IMR-90 (cell line): ENCODE measurements around the gene USP14. TPM values are rescaled to one million over a fixed set of nuclear protein-coding genes. Genes with fewer than 3 reads are reported as not detected.

ENCODE experiments used
- ATAC-seq: fragments of 200-7000 bp; cut with Tn5 transposase; 2 replicates; pipeline ENCODE4 v1.9.1; 2020; ENCODE audit warnings: low read depth, mild to moderate bottlenecking, moderate library complexity
- BruUV-seq: library from RNA; stranded (reverse); fragments of 400-500 nt; replicated peaks from 2 replicates; lab custom pipeline; 2021; lab: Mats Ljungman, UMichigan
- CTCF ChIA-PET: fragments of 300-600 bp; formaldehyde crosslinking; extraction: SDS; loops from one replicate; lab custom pipeline; 2021; ENCODE audit warnings: antibody characterized with exemption; lab: Yijun Ruan, JAX
- POLR2A ChIA-PET: fragments of 300-600 bp; sonication (Branson Sonifier 250); formaldehyde crosslinking; loops from one replicate; lab custom pipeline; 2022; ENCODE audit warnings: antibody characterized with exemption; ENCODE audit not compliant: unreplicated experiment; lab: Charles Lee
- DNase-seq: peaks from one replicate; pipeline ENCODE4 v3.0.0; 2013
- H2AFZ ChIP-seq: replicated peaks from 2 replicates; pipeline ENCODE3; 2013; ENCODE audit warnings: low read length, mild to moderate bottlenecking; ENCODE audit not compliant: poor library complexity
- H2AK5ac ChIP-seq: 2 replicates; pipeline ENCODE4 v1.6.1; 2013; ENCODE audit warnings: low read depth, low read length, inconsistent platforms
- H2AK9ac ChIP-seq: replicated peaks from 2 replicates; pipeline ENCODE3; 2013; ENCODE audit warnings: mild to moderate bottlenecking, low read depth, low read length, moderate library complexity; ENCODE audit not compliant: poor library complexity
- H2BK120ac ChIP-seq: 2 replicates; pipeline ENCODE4 v1.6.1; 2013; ENCODE audit warnings: low read depth, low read length, inconsistent platforms
- H2BK15ac ChIP-seq: 3 replicates; pipeline ENCODE4 v1.6.1; 2013; ENCODE audit warnings: low read depth, low read length, inconsistent platforms
- H2BK20ac ChIP-seq: 2 replicates; pipeline ENCODE4 v1.6.1; 2013; ENCODE audit warnings: low read depth, mild to moderate bottlenecking, inconsistent platforms, low read length, moderate library complexity
- H2BK5ac ChIP-seq: 2 replicates; pipeline ENCODE4 v1.6.1; 2013; ENCODE audit warnings: mild to moderate bottlenecking, low read depth, low read length, inconsistent platforms; ENCODE audit not compliant: poor library complexity, severe bottlenecking
- H3K14ac ChIP-seq: replicated peaks from 2 replicates; pipeline ENCODE4 v1.6.1; 2013; ENCODE audit warnings: low read depth, low read length, inconsistent platforms
- H3K18ac ChIP-seq: 2 replicates; pipeline ENCODE4 v1.6.1; 2013; ENCODE audit warnings: low read depth, low read length, control low read depth
- H3K23ac ChIP-seq: 2 replicates; pipeline ENCODE4 v1.6.1; 2013; ENCODE audit warnings: low read depth, low read length, inconsistent platforms
- H3K27ac ChIP-seq: 2 replicates; pipeline ENCODE4 v1.5.1; 2013; ENCODE audit warnings: mild to moderate bottlenecking, control low read depth, low read length; ENCODE audit not compliant: insufficient read depth
- H3K27me3 ChIP-seq: 2 replicates; pipeline ENCODE4 v1.6.1; 2013; ENCODE audit warnings: low read length; ENCODE audit not compliant: control insufficient read depth, insufficient read depth
- H3K36me3 ChIP-seq: 2 replicates; pipeline ENCODE4 v1.6.1; 2013; ENCODE audit warnings: low read length, mixed read lengths; ENCODE audit not compliant: control insufficient read depth, insufficient read depth
- H3K4ac ChIP-seq: 2 replicates; pipeline ENCODE4 v1.6.1; 2013; ENCODE audit warnings: low read depth, low read length, inconsistent platforms
- H3K4me1 ChIP-seq: 2 replicates; pipeline ENCODE4 v1.6.1; 2013; ENCODE audit warnings: low read length, mixed read lengths; ENCODE audit not compliant: control insufficient read depth, insufficient read depth
- H3K4me2 ChIP-seq: 2 replicates; pipeline ENCODE4 v1.6.1; 2013; ENCODE audit warnings: low read depth, mild to moderate bottlenecking, control low read depth, low read length, moderate library complexity
- H3K4me3 ChIP-seq: 2 replicates; pipeline ENCODE4 v1.5.1; 2013; ENCODE audit warnings: low read depth, mild to moderate bottlenecking, control low read depth, low read length, moderate library complexity; ENCODE audit not compliant: insufficient read depth
- H3K56ac ChIP-seq: 2 replicates; pipeline ENCODE4 v1.6.1; 2013; ENCODE audit warnings: low read length, inconsistent platforms; ENCODE audit not compliant: insufficient read depth; ENCODE audit errors: extremely low read depth
- H3K79me1 ChIP-seq, 2 experiments: 2 replicates each; pipeline ENCODE4 v1.6.1; 2013; ENCODE audit warnings: low read length in 2 of 2, inconsistent platforms in 1 of 2, low read depth in 1 of 2
- H3K9ac ChIP-seq: 2 replicates; pipeline ENCODE4 v1.6.1; 2013; ENCODE audit warnings: low read depth, low read length, control low read depth
- H3K9me1 ChIP-seq: 2 replicates; pipeline ENCODE4 v1.6.1; 2013; ENCODE audit warnings: low read length, inconsistent platforms; ENCODE audit not compliant: insufficient read depth
- H3K9me3 ChIP-seq: 2 replicates; pipeline ENCODE4 v1.6.1; 2013; ENCODE audit warnings: low read length; ENCODE audit not compliant: control insufficient read depth, insufficient read depth
- H4K20me1 ChIP-seq: 2 replicates; pipeline ENCODE4 v1.6.1; 2013; ENCODE audit warnings: low read length, inconsistent platforms; ENCODE audit not compliant: insufficient read depth
- H4K5ac ChIP-seq: 2 replicates; pipeline ENCODE4 v1.6.1; 2013; ENCODE audit warnings: mild to moderate bottlenecking, low read depth, low read length, control low read depth
- H4K8ac ChIP-seq, 2 experiments: 2 replicates each; pipeline ENCODE4 v1.6.1; 2013; ENCODE audit warnings: low read depth in 2 of 2, low read length in 2 of 2, control low read depth in 1 of 2, inconsistent platforms in 1 of 2
- H4K91ac ChIP-seq: 2 replicates; pipeline ENCODE4 v1.6.1; 2013; ENCODE audit warnings: low read depth, low read length, inconsistent platforms; ENCODE audit not compliant: insufficient read depth
- NFE2L2 ChIP-seq: fragments of 150-350 bp; IDR thresholded peaks from 2 replicates; pipeline ENCODE4 v1.6.1; 2016; ENCODE audit warnings: low read depth, mild to moderate bottlenecking, low read length
- WGBS, 2 experiments: methylation state at CpG; one replicate each; pipeline versions ENCODE4 v1.1.5 to v1.1.7; 2013; ENCODE audit warnings: missing lambda C conversion rate in 2 of 2; ENCODE audit not compliant: insufficient read length in 1 of 2; ENCODE audit errors: extremely low coverage in 2 of 2; 5-methylcytosine and 5-hydroxymethylcytosine counted together
- dilution Hi-C: fragments of 300-500 bp; cut with HindIII; formaldehyde crosslinking; loops from one replicate; pipeline ENCODE4 v1.14.3; 2018; ENCODE audit warnings: low sequenced_read_pairs; ENCODE audit not compliant: unreplicated experiment
- in situ Hi-C: fragments of 300-500 bp; cut with MboI; formaldehyde crosslinking; loops from 3 replicates; pipeline ENCODE4 v1.14.3; 2019; ENCODE audit warnings: low sequenced_read_pairs, inconsistent platforms, mixed read lengths
- intact Hi-C: fragments of 100-400 bp; cut with micrococcal nuclease; formaldehyde crosslinking; loops from 2 replicates; pipeline ENCODE4 v1.10.0; 2022
- polyA plus RNA-seq, 3 experiments: library from polyadenylated mRNA; depleted of rRNA; stranded (reverse); fragments of >200 nt; gene quantifications; 2 replicates each; pipeline ENCODE4 v1.2.3, GENCODE V29; 2012; ENCODE audit warnings: low replicate concordance in 1 of 3
- total RNA-seq: library from RNA; depleted of rRNA; stranded (reverse); fragments of >200 nt; gene quantifications from 2 replicates; pipeline ENCODE4 v1.2.3, GENCODE V29; 2012

USP14 gene
- total and polyA plus RNA-seq, 2 of the 4 experiments (the other 2 are of a cell fraction): 11.5 to 32.4 TPM

- Histone ChIP-seq H3K9me3 (no peaks in the 10 kb centered on the region), H3K4me3 (no peak overlapping the region), H3K14ac (no peak overlapping the region), H3K4me1 (no peaks in the 10 kb centered on the region), H3K56ac (no peak overlapping the region), H2BK20ac (no peak overlapping the region), H3K18ac (no peak overlapping the region), H2AK5ac (no peak overlapping the region), H2BK5ac (no peak overlapping the region), H3K9me1 (no peaks in the 10 kb centered on the region), H3K27ac (no peak overlapping the region), H3K27me3 (no peaks in the 10 kb centered on the region), H2BK120ac (no peak overlapping the region), H3K4me2 (no peak overlapping the region), H4K20me1 (no peaks in the 10 kb centered on the region), H3K23ac (no peak overlapping the region), H3K79me1 (no peaks in the 10 kb centered on the region; a peak in 2 of 4 replicates), H2BK15ac (no peak overlapping the region), H4K8ac (no peak overlapping the region), H3K4ac (no peak overlapping the region), H4K5ac (no peak overlapping the region), H3K36me3 (peaks cover 18% of the 10 kb centered on the region), H2AFZ (no peak overlapping the region), H4K91ac (no peak overlapping the region), H2AK9ac (no peak overlapping the region), H3K9ac (no peak overlapping the region)
- BruUV-seq: no TSS peak
- no peak for ATAC-seq
- ChIA-PET POLR2A (no interaction called here), CTCF (no interaction called here)
- in situ Hi-C loops: no loop called here
- WGBS, 2 experiments: no CpG with 5 or more reads among the region's 2 CpGs
- no peak for DNase-seq
- no peak for TF ChIP-seq NFE2L2
- intact Hi-C loops: loop anchor here (2.0 kb wide), 1 partner anchor 16 kb away; no protein-coding TSS in a partner anchor
- dilution Hi-C loops: no loop called here
Measured at GRCh38 chr18:260547-260946, 102.2 kb downstream of the USP14 start.
